Small intestine (tissue), 7 donors: ENCODE data around the gene CRYBA1. TPM values are rescaled to one million over a fixed set of nuclear protein-coding genes. Genes with fewer than 3 reads are reported as not detected.
"Not testable (repeated sequence)": the region's sequence is repeated elsewhere in the genome, so short reads cannot be mapped to it uniquely, and the experiment has no call there.

Source experiments
- DNase-seq, 2 donors: peaks; one replicate each; pipeline versions ENCODE4 v3.0.0 to v3.0.0-alpha.2; 2013
- FAIRE-seq: peaks from 2 replicates; lab custom pipeline; 2012; peaks lifted over from hg19 to GRCh38; lab: Jason Lieb, UNC
- H3K27ac ChIP-seq, 3 donors: one replicate each; pipeline ENCODE4 v1.5.1; 2013; ENCODE audit warnings: low read length in 2 of 3, mild to moderate bottlenecking in 2 of 3, control low read depth in 1 of 3, inconsistent platforms in 1 of 3, low read depth in 1 of 3, moderate library complexity in 1 of 3
- H3K27me3 ChIP-seq, 3 donors: one replicate each; pipeline ENCODE4 v1.6.1; 2013; ENCODE audit warnings: low read length in 3 of 3, inconsistent platforms in 1 of 3; ENCODE audit not compliant: control insufficient read depth in 3 of 3, insufficient read depth in 3 of 3
- H3K36me3 ChIP-seq, 3 donors: one replicate each; pipeline ENCODE4 v1.6.1; 2013; ENCODE audit warnings: low read length in 3 of 3, inconsistent platforms in 1 of 3, low read depth in 1 of 3, mild to moderate bottlenecking in 1 of 3, moderate library complexity in 1 of 3; ENCODE audit not compliant: control insufficient read depth in 3 of 3, insufficient read depth in 2 of 3
- H3K4me1 ChIP-seq, 3 donors: one replicate each; pipeline ENCODE4 v1.6.1; 2013; ENCODE audit warnings: low read length in 2 of 3, inconsistent platforms in 1 of 3, low read depth in 1 of 3, mild to moderate bottlenecking in 1 of 3, moderate library complexity in 1 of 3; ENCODE audit not compliant: control insufficient read depth in 3 of 3, insufficient read depth in 2 of 3
- H3K4me3 ChIP-seq, 3 donors: one replicate each; pipeline ENCODE4 v1.5.1; 2013; ENCODE audit warnings: low read length in 3 of 3, control low read depth in 1 of 3, inconsistent platforms in 1 of 3, low read depth in 1 of 3, mild to moderate bottlenecking in 1 of 3, moderate library complexity in 1 of 3
- H3K9me3 ChIP-seq, 2 donors: one replicate each; pipeline ENCODE4 v1.6.1; 2013; ENCODE audit warnings: low read depth in 1 of 2, low read length in 1 of 2; ENCODE audit not compliant: control insufficient read depth in 2 of 2, insufficient read depth in 1 of 2
- WGBS, 3 donors: extraction: QIAGEN DNeasy Blood & Tissue Kit; methylation state at CpG; one replicate each; pipeline ENCODE4 v1.1.7; 2013; 5-methylcytosine and 5-hydroxymethylcytosine counted together
- polyA plus RNA-seq, 4 donors: library from polyadenylated mRNA; stranded (reverse) in 3 of 4; unstranded in 1 of 4; fragments of 200-250 nt in 3 of 4; fragments of 120-200 nt in 1 of 4; gene quantifications; one replicate each; pipeline versions ENCODE4 v1.2.1 to v1.2.3, GENCODE V29; 2013
- donor health status: healthy with polysubstance abuse.
- donor health status: control.
- donor health status: control.
- donor health status: Bipolar disorder and iron deficiency.
- donor health status: healthy.

CRYBA1 gene
- polyA plus RNA-seq, 4 donors, result not detected

GRCh38 chr17:29252101-29252791, 5.6 kb downstream of the CRYBA1 start:
- H3K27me3 ChIP-seq, result no peaks in the 10 kb centered on the region
- peaks cover 0 to 2% (median 1%) of the 10 kb centered on the region in 3 donors for H3K36me3 ChIP-seq
- H3K27ac ChIP-seq, result no peak overlapping the region
- peak in 1 of 2 donors; percentile 19 for DNase-seq
- H3K4me3 ChIP-seq, result no peak overlapping the region
- 74 to 82% (median 79%) methylated on average over 7 of the region's 7 CpGs for WGBS, 3 donors
- no peak for FAIRE-seq
- peaks cover 0 to 3% (median 0%) of the 10 kb centered on the region in 3 donors for H3K4me1 ChIP-seq
- H3K9me3 ChIP-seq, result no peaks in the 10 kb centered on the region

- Histone ChIP-seq H3K27me3 (no peaks in the 10 kb centered on the region), H3K4me1 (peaks cover 0 to 3% (median 0%) of the 10 kb centered on the region in 3 donors), H3K9me3 (no peaks in the 10 kb centered on the region), H3K4me3 (no peak overlapping the region), H3K36me3 (peaks cover 0 to 2% (median 1%) of the 10 kb centered on the region in 3 donors), H3K27ac (no peak overlapping the region)
- DNase-seq (no peak), FAIRE-seq (no peak)
- WGBS, 3 donors, result 94 to 98% (median 95%) methylated on average over 2 of the region's 2 CpGs
Observed at GRCh38 chr17:29253037-29253436, 6.4 kb downstream of the CRYBA1 start.

GRCh38 chr17:29255926-29256522, 9.4 kb downstream of the CRYBA1 start:
- Histone ChIP-seq H3K27ac (no peak overlapping the region), H3K4me1 (peaks cover 0 to 3% (median 0%) of the 10 kb centered on the region in 3 donors), H3K4me3 (no peak overlapping the region), H3K27me3 (no peaks in the 10 kb centered on the region), H3K9me3 (no peaks in the 10 kb centered on the region), H3K36me3 (peaks cover 0 to 6% (median 5%) of the 10 kb centered on the region in 3 donors)
- DNase-seq, result no peak
- WGBS, 3 donors, result 84 to 89% (median 88%) methylated on average over 4 of the region's 4 CpGs
- no peak for FAIRE-seq

GRCh38 chr17:29256735-29257466, 10.2 kb downstream of the CRYBA1 start:
- Histone ChIP-seq H3K27me3 (no peaks in the 10 kb centered on the region), H3K27ac (no peak overlapping the region), H3K4me1 (peaks cover 0 to 3% (median 0%) of the 10 kb centered on the region in 3 donors), H3K9me3 (no peaks in the 10 kb centered on the region), H3K36me3 (peaks cover 0 to 6% (median 5%) of the 10 kb centered on the region in 3 donors), H3K4me3 (no peak overlapping the region)
- FAIRE-seq (no peak), DNase-seq (no peak)
- 47 to 58% (median 52%) methylated on average over 8 of the region's 8 CpGs for WGBS, 3 donors

GRCh38 chr17:29257756-29258155, 11.1 kb downstream of the CRYBA1 start:
- FAIRE-seq (no peak), DNase-seq (no peak)
- Histone ChIP-seq H3K36me3 (peaks cover 0 to 6% (median 3%) of the 10 kb centered on the region in 3 donors), H3K27me3 (no peaks in the 10 kb centered on the region), H3K27ac (no peak overlapping the region), H3K4me1 (peaks cover 0 to 3% (median 0%) of the 10 kb centered on the region in 3 donors), H3K4me3 (no peak overlapping the region), H3K9me3 (no peaks in the 10 kb centered on the region)
- WGBS, 3 donors, result 83 to 89% (median 87%) methylated on average over 3 of the region's 3 CpGs

- H3K27ac ChIP-seq, result no peak overlapping the region
- no peaks in the 10 kb centered on the region for H3K4me1 ChIP-seq
- no peaks in the 10 kb centered on the region for H3K27me3 ChIP-seq
- FAIRE-seq (no peak), DNase-seq (no peak)
- 82 to 88% (median 84%) methylated on average over 5 of the region's 5 CpGs for WGBS, 3 donors
- no peaks in the 10 kb centered on the region for H3K9me3 ChIP-seq
- H3K36me3 ChIP-seq, result peaks cover 8 to 25% (median 15%) of the 10 kb centered on the region in 3 donors
- H3K4me3 ChIP-seq, result no peak overlapping the region
Observed at GRCh38 chr17:29263916-29264315, 17.3 kb downstream of the CRYBA1 start.

- peaks cover 4 to 52% (median 8%) of the 10 kb centered on the region in 3 donors for H3K36me3 ChIP-seq
- WGBS, 3 donors, result 86 to 93% (median 91%) methylated on average over 8 to 9 of the region's 9 CpGs
- H3K27ac ChIP-seq, H3K4me3 ChIP-seq, H3K9me3 ChIP-seq, FAIRE-seq, H3K4me1 ChIP-seq, DNase-seq, H3K27me3 ChIP-seq: not testable (repeated sequence)
Observed at GRCh38 chr17:29271980-29272379, 25.3 kb downstream of the CRYBA1 start.

- Histone ChIP-seq H3K36me3 (peaks cover 4 to 45% (median 10%) of the 10 kb centered on the region in 3 donors), H3K27me3 (no peaks in the 10 kb centered on the region), H3K9me3 (peaks cover 0 to 2% of the 10 kb centered on the region in 2 donors), H3K27ac (peak overlapping the region in 1 of 3 donors; percentile 41), H3K4me1 (peaks cover 2 to 8% (median 4%) of the 10 kb centered on the region in 3 donors), H3K4me3 (no peak overlapping the region)
- no peak for FAIRE-seq
- DNase-seq, result peak in 1 of 2 donors; percentile 74
- WGBS, 3 donors, result 6 to 68% (median 27%) methylated on average over 1 of the region's 1 CpG
Observed at GRCh38 chr17:29273924-29274323, 27.3 kb downstream of the CRYBA1 start.
